Effector memory CD4-positive, alpha-beta T cell (primary cell): ENCODE results near the gene GHRL.
A peak's percentile ranks its signal among the peaks of the same experiment; 100 is the strongest.
"Not testable (repeated sequence)": the region's sequence is repeated elsewhere in the genome, so short reads cannot be mapped to it uniquely, and the experiment has no call there.

Experiments used
- DNase-seq, 3 donors: peaks; one replicate each; pipeline ENCODE4 v3.0.0-alpha.2; 2020
- H3K27ac ChIP-seq: 2 replicates; pipeline ENCODE4 v1.7.0; 2013; ENCODE audit warnings: mild to moderate bottlenecking, low read length, moderate library complexity; ENCODE audit not compliant: insufficient read depth, poor library complexity, severe bottlenecking
- H3K27me3 ChIP-seq: replicated peaks from 2 replicates; pipeline ENCODE4 v1.7.0; 2013; ENCODE audit warnings: mild to moderate bottlenecking, low read length; ENCODE audit not compliant: insufficient read depth, control insufficient read depth, poor library complexity, severe bottlenecking
- H3K36me3 ChIP-seq: 2 replicates; pipeline ENCODE4 v1.7.0; 2013; ENCODE audit warnings: mild to moderate bottlenecking, low read length, moderate library complexity; ENCODE audit not compliant: control insufficient read depth, insufficient read depth
- H3K4me1 ChIP-seq: 2 replicates; pipeline ENCODE4 v1.7.0; 2013; ENCODE audit warnings: low read length, mild to moderate bottlenecking; ENCODE audit not compliant: control insufficient read depth, insufficient read depth, poor library complexity, severe bottlenecking
- H3K4me3 ChIP-seq: 2 replicates; pipeline ENCODE4 v1.7.0; 2013; ENCODE audit warnings: low read length, low read depth, mild to moderate bottlenecking; ENCODE audit not compliant: insufficient read depth, poor library complexity, severe bottlenecking
- H3K9me3 ChIP-seq: 2 replicates; pipeline ENCODE4 v1.7.0; 2013; ENCODE audit warnings: mild to moderate bottlenecking, low read length, moderate library complexity; ENCODE audit not compliant: control insufficient read depth

GHRL gene

DNA sequence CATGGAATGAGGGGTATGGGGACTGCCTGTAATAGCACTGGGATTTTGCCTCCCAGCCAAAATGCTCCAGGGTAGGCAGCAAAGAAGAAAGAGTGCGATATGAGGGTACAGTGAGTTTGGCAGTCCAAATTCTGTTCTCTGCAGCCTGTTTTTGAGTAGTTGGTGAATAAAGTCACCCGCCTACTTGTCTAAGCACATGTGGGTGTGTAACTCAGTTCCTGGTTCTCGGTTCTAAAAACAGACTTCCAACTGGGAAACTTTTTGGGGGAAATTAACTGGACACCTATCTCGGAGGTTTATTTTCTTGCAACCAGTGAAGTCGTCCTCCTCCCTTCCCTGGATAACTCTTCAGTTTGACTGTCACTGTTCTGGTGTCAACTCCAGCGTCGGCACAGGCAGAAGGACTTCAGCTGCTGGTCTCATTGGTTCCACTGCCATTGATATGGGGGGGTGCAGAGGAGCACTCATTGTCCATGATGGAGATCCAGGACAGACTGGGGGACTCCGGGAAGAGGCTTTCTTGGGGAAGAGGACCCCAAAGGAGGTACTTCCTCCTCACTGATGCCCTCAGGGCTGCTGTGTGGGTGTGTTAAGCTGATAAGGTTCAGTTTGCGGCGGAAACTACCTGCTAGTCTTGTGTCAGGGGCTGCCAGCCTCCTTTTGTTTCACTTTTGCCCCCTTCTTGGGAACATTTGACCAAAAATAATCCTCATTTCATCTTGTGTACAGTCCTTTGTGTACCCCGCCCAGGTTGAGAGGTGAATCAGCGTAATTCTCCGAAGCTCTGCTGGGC is 13.2 kb downstream of the GHRL start:
- Histone ChIP-seq H3K4me3 (no peak overlapping the region), H3K9me3 (no peaks in the 10 kb centered on the region), H3K27me3 (no peaks in the 10 kb centered on the region), H3K36me3 (peaks cover 72% of the 10 kb centered on the region), H3K27ac (no peak overlapping the region), H3K4me1 (peaks cover 16% of the 10 kb centered on the region)
- DNase-seq, result no peak

DNA sequence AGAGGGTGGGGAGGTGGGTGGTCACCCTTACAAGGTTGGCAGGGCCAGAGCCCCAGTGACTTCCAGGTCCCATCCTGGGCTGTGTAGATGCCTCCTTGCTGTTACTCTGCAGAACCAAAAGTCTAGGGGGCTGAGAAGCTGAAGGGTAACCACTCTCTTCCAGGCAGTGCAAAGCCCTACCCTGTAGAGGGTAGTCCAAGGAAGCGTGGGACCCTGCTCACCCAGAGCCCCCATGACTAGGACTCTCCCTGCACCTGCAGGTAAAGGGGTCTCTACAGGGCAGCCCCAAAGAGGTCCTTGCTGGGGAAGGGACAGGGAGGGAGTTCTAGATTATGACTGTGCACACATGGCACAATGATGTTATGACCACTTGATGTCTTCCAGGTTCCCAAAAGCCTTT is 14.2 kb downstream of the GHRL start:
- Histone ChIP-seq H3K4me3 (no peak overlapping the region), H3K27me3 (no peaks in the 10 kb centered on the region), H3K9me3 (no peaks in the 10 kb centered on the region), H3K36me3 (peaks cover 72% of the 10 kb centered on the region), H3K27ac (peak overlapping the region; percentile 16), H3K4me1 (peaks cover 11% of the 10 kb centered on the region)
- DNase-seq, result no peak

DNA sequence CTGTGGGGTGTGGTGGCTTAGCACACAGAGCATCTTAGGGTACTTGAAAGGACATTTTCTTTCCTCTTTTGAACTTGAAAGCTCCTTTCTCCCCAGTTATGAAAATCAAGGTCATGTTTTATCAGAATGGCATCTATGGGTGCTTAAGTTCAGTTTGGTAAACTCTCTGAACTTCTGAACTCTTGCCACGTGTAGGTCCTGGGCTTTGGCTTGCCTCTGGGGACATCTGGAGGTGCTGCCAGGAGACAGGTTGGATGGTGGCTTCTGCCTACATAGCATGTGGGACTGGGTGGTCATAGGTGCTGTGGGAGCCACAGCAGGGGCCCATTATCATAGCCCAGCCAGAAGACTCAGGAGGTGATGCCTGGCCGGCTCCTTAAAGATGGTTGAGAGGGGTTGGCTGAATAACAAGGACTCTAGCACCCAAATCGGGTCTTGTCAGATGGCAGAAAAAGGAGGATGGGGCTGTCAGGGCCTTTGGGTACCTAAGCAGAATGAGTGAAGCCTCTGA is 15.6 kb downstream of the GHRL start:
- H3K9me3 ChIP-seq, result no peaks in the 10 kb centered on the region
- H3K27me3 ChIP-seq, result no peaks in the 10 kb centered on the region
- H3K27ac ChIP-seq, result no peak overlapping the region
- H3K4me1 ChIP-seq, result peaks cover 16% of the 10 kb centered on the region
- no peak overlapping the region for H3K4me3 ChIP-seq
- H3K36me3 ChIP-seq, result peaks cover 71% of the 10 kb centered on the region
- DNase-seq, result no peak

DNA sequence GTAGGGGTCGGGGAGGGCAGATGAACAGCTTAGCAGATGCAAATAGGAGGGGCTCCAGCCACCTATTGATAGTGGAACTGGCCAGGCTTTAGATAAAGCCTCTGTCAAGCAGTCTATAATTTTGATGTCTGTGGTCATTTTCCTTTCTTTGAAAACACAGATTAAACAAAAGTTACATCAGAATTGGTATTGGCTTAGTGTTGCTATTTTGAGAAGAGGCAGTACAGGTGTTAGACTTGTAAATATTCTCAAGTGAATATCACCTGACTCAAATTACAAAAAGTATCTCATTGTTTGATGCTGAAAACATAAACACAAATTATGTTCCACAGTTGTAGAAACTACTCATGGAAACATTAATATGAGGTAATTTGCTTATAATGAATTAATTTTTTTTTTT is 18.1 kb downstream of the GHRL start:
- Histone ChIP-seq H3K9me3 (no peaks in the 10 kb centered on the region), H3K36me3 (peaks cover 72% of the 10 kb centered on the region), H3K27me3 (no peaks in the 10 kb centered on the region), H3K4me1 (peaks cover 16% of the 10 kb centered on the region), H3K27ac (no peak overlapping the region), H3K4me3 (no peak overlapping the region)
- no peak for DNase-seq

DNA sequence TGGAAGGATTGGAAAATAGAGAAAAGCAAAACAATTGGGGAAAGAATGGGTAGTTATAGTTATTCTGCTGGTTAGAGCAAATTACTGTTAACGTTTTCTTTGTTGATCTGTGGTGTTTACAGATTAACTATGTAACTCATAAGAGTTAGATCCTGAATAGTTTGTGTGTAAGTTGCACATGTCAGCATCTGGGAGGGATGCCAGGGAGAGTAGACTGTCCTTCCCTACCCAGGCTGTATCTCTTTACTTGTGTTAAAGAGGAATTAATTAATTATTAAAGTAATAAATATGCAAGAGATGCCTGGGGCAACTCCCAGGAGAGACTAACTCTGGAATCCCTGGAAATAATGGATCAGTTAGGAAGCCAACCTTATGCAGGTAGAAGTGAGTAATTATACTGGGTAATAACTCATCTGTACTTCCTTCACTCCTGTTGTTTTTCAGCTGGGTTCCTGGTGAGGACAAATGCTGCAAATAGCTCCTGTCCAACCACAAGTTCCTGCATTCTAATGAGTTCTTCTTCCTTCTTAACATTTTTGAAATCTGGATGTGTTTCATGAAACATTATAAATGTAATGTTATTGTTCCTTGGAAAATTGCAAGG is 18.9 kb downstream of the GHRL start:
- Histone ChIP-seq H3K9me3 (no peaks in the 10 kb centered on the region), H3K36me3 (peaks cover 68% of the 10 kb centered on the region), H3K4me3 (no peak overlapping the region), H3K27ac (no peak overlapping the region), H3K27me3 (no peaks in the 10 kb centered on the region), H3K4me1 (peaks cover 16% of the 10 kb centered on the region)
- DNase-seq, result no peak

DNA sequence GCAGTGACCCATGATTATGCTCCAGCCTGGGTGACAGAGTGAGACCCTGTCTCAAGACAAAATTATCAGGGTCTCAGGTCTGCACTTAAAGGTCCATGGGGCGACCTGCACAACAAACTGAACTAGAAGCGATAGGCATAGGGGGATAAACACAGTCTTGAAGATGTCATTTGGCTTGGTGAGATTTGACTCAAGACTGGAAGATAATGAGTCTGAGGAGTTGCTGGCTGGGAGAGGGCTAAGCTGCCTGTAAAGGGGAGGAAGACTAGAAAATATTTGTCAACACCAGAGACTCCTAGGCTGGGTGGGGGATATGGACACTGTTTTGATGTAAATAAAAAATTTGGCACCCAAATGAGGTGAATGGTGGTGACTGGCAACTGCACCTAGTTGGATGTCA is 19.8 kb downstream of the GHRL start:
- H3K4me1 ChIP-seq, result peaks cover 16% of the 10 kb centered on the region
- H3K4me3 ChIP-seq, result no peak overlapping the region
- H3K9me3 ChIP-seq, result no peaks in the 10 kb centered on the region
- DNase-seq, result no peak
- peaks cover 67% of the 10 kb centered on the region for H3K36me3 ChIP-seq
- H3K27ac ChIP-seq, result no peak overlapping the region
- H3K27me3 ChIP-seq, result no peaks in the 10 kb centered on the region

GRCh38 chr3:10272476-10272875 is 20.3 kb downstream of the GHRL start:
- H3K9me3 ChIP-seq, H3K27ac ChIP-seq, H3K27me3 ChIP-seq, DNase-seq, H3K4me3 ChIP-seq: not testable (repeated sequence)
- Histone ChIP-seq H3K4me1 (peaks cover 16% of the 10 kb centered on the region), H3K36me3 (peaks cover 68% of the 10 kb centered on the region)

DNA sequence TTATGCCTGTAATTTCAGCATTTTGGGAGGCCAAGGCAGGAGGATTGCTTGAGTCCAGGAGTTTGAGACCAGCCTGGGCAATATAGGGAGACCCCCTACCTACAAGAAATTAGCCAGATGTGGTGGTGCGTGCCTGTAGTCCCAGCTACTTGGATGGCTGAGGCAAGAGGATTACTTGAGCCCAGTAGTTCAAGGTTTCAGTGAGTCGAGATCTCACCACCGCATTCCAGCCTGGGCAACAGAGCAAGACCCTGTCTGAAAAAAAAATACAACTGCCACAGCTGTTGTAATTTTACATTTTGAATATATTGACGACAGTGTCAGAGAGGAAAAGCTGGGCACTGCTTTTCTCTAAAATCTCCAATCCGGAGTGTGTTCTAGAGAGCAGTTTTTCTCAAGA is 23.3 kb downstream of the GHRL start:
- Histone ChIP-seq H3K4me3 (no peak overlapping the region), H3K9me3 (no peaks in the 10 kb centered on the region), H3K27ac (no peak overlapping the region), H3K36me3 (peaks cover 49% of the 10 kb centered on the region), H3K4me1 (peaks cover 18% of the 10 kb centered on the region), H3K27me3 (no peaks in the 10 kb centered on the region)
- no peak for DNase-seq

DNA sequence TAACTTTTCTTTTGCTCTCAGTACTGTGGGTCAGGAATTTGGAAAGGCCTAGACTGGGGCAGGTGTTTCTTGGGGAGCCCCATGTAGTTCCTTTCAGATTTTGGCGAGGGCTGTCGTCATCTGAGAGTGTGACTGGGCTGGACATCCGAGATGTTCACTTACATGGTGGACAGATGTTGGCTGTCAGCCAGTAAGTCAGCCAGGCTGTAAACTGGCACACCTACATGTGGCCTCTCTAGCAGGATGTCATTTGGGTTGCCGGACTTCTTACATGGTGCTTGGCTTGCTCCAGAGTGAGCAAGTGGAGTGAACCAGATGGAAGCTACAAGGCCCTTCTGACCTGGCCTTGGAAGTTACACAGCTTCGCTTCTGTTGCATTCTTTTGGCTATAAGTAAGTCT is 23.8 kb downstream of the GHRL start:
- peaks cover 49% of the 10 kb centered on the region for H3K36me3 ChIP-seq
- no peaks in the 10 kb centered on the region for H3K9me3 ChIP-seq
- no peak overlapping the region for H3K27ac ChIP-seq
- no peaks in the 10 kb centered on the region for H3K27me3 ChIP-seq
- no peak overlapping the region for H3K4me3 ChIP-seq
- no peak for DNase-seq
- H3K4me1 ChIP-seq, result peaks cover 23% of the 10 kb centered on the region

- Histone ChIP-seq H3K4me1 (peaks cover 15% of the 10 kb centered on the region), H3K27me3 (no peaks in the 10 kb centered on the region), H3K4me3 (no peak overlapping the region), H3K27ac (no peak overlapping the region), H3K9me3 (no peaks in the 10 kb centered on the region), H3K36me3 (peaks cover 47% of the 10 kb centered on the region)
- no peak for DNase-seq
Observed at GRCh38 chr3:10268116-10268515, 24.6 kb downstream of the GHRL start.
